ENCODE measurements around the gene VPS18. TPM values are rescaled to one million over a fixed set of nuclear protein-coding genes. Genes with fewer than 3 reads are reported as not detected.

The VPS18 gene
- total RNA-seq, 1 donor from 2014 or later = 26.2 TPM

GRCh38 chr15:40908095-40908494, 13.8 kb downstream of the VPS18 start:
- no peak for TF ChIP-seq CTCF (IDR thresholded peaks at IDR 0.05)
- no peaks in the 10 kb centered on the region for H3K9me3 Mint-ChIP-seq
- ATAC-seq (ENCODE audit: low read depth) = no peak
- H3K27ac Mint-ChIP-seq = peak overlapping the region; percentile 50
- no peak for DNase-seq
- POLR2A ChIA-PET = interaction anchor here (0.6 to 2.1 kb wide), 9 partner anchors 10 to 208 kb away, joined by 3 to 15 read pairs (median 5); partner anchors contain the start of genes CHAC1, DLL4 and VPS18
- peak overlapping the region; percentile 82 for H3K4me3 Mint-ChIP-seq
- peaks cover 45% of the 10 kb centered on the region for H3K4me1 Mint-ChIP-seq
- CTCF ChIA-PET = interaction anchor here (1.3 to 6.9 kb wide), 6 partner anchors 10 to 277 kb away, joined by 3 to 97 read pairs (median 44); partner anchors contain the start of genes DLL4 and VPS18
- H3K36me3 Mint-ChIP-seq (ENCODE audit: low read depth) = peaks cover 9% of the 10 kb centered on the region
- no peaks in the 10 kb centered on the region for H3K27me3 Mint-ChIP-seq
- intact Hi-C loops (cut with micrococcal nuclease) = loop anchor here (10.0 kb wide), 1 partner anchor 757 kb away; the partner anchor contains the start of gene MGA

- DNase-seq = no peak
- CTCF ChIA-PET = interaction anchor here (1.5 kb wide), 1 partner anchor 276 kb away, joined by 4 read pairs; no protein-coding TSS in a partner anchor
- ATAC-seq (ENCODE audit: low read depth) = no peak
- H3K4me1 Mint-ChIP-seq = peaks cover 26% of the 10 kb centered on the region
- H3K9me3 Mint-ChIP-seq = no peaks in the 10 kb centered on the region
- intact Hi-C loops (cut with micrococcal nuclease) = loop anchor here (10.0 kb wide), 1 partner anchor 755 kb away; the partner anchor contains the start of gene MGA
- POLR2A ChIA-PET = no interaction called here
- no peaks in the 10 kb centered on the region for H3K36me3 Mint-ChIP-seq (ENCODE audit: low read depth)
- H3K27me3 Mint-ChIP-seq = no peaks in the 10 kb centered on the region
- H3K4me3 Mint-ChIP-seq = no peak overlapping the region
- no peak for TF ChIP-seq CTCF (IDR thresholded peaks at IDR 0.05)
- no peak overlapping the region for H3K27ac Mint-ChIP-seq
Measured at GRCh38 chr15:40909662-40910630, 15.7 kb downstream of the VPS18 start.

GRCh38 chr15:40911141-40911540, 16.9 kb downstream of the VPS18 start:
- Mint-ChIP-seq H3K4me1 (peaks cover 18% of the 10 kb centered on the region), H3K9me3 (no peaks in the 10 kb centered on the region), H3K4me3 (no peak overlapping the region), H3K36me3 (ENCODE audit: low read depth) (no peaks in the 10 kb centered on the region), H3K27ac (no peak overlapping the region), H3K27me3 (no peaks in the 10 kb centered on the region)
- DNase-seq (no peak), ATAC-seq (ENCODE audit: low read depth) (no peak)
- ChIA-PET POLR2A (no interaction called here), CTCF (interaction anchor here (1.5 kb wide), 1 partner anchor 274 kb away, joined by 4 read pairs; no protein-coding TSS in a partner anchor)
- no peak for TF ChIP-seq CTCF (IDR thresholded peaks at IDR 0.05)
- intact Hi-C loops (cut with micrococcal nuclease) = no loop called here

GRCh38 chr15:40911693-40912092, 17.4 kb downstream of the VPS18 start:
- CTCF ChIA-PET = interaction anchor here (1.5 kb wide), 1 partner anchor 274 kb away, joined by 4 read pairs; no protein-coding TSS in a partner anchor
- TF ChIP-seq CTCF (IDR thresholded peaks at IDR 0.05) = no peak
- Mint-ChIP-seq H3K4me3 (no peak overlapping the region), H3K27ac (no peak overlapping the region), H3K27me3 (no peaks in the 10 kb centered on the region), H3K36me3 (ENCODE audit: low read depth) (no peaks in the 10 kb centered on the region), H3K4me1 (peaks cover 17% of the 10 kb centered on the region), H3K9me3 (no peaks in the 10 kb centered on the region)
- DNase-seq (no peak), ATAC-seq (ENCODE audit: low read depth) (no peak)
- intact Hi-C loops (cut with micrococcal nuclease) = no loop called here
- POLR2A ChIA-PET = no interaction called here

- no peak for ATAC-seq (ENCODE audit: low read depth)
- CTCF ChIA-PET = no interaction called here
- H3K4me1 Mint-ChIP-seq = peaks cover 12% of the 10 kb centered on the region
Measured at GRCh38 chr15:40912478-40912877, 18.2 kb downstream of the VPS18 start.

More at GRCh38 chr15:40912478-40912877, 18.2 kb downstream of the VPS18 start:
- no peaks in the 10 kb centered on the region for H3K27me3 Mint-ChIP-seq
- H3K27ac Mint-ChIP-seq = no peak overlapping the region
- intact Hi-C loops (cut with micrococcal nuclease) = no loop called here
- H3K36me3 Mint-ChIP-seq (ENCODE audit: low read depth) = no peaks in the 10 kb centered on the region
- no peak for DNase-seq
- no peak overlapping the region for H3K4me3 Mint-ChIP-seq
- POLR2A ChIA-PET = no interaction called here
- no peak for TF ChIP-seq CTCF (IDR thresholded peaks at IDR 0.05)
- H3K9me3 Mint-ChIP-seq = no peaks in the 10 kb centered on the region

Measured in activated B cell treated with CpG ODN at 0.5 μM for 24 hours (primary cell).